SK-N-MC (cell line): ENCODE data around the gene FAXDC2.

Source experiments
- EZH2 ChIP-seq: fragments of 200-600 bp; sonication (generic); IDR thresholded peaks from one replicate; pipeline ENCODE4 v1.6.1; 2017; ENCODE audit warnings: antibody characterized with exemption
- FOXP2 ChIP-seq: optimal IDR thresholded peaks from 2 replicates; pipeline ENCODE3; 2011; ENCODE audit warnings: mild to moderate bottlenecking, moderate library complexity; ENCODE audit not compliant: insufficient read depth; ENCODE audit errors: extremely low read length, control extremely low read depth
- POLR2AphosphoS5 ChIP-seq: IDR thresholded peaks from 2 replicates; pipeline ENCODE4 v1.6.1; 2012; ENCODE audit warnings: mild to moderate bottlenecking, low read depth, low read length, borderline replicate concordance

DNA sequence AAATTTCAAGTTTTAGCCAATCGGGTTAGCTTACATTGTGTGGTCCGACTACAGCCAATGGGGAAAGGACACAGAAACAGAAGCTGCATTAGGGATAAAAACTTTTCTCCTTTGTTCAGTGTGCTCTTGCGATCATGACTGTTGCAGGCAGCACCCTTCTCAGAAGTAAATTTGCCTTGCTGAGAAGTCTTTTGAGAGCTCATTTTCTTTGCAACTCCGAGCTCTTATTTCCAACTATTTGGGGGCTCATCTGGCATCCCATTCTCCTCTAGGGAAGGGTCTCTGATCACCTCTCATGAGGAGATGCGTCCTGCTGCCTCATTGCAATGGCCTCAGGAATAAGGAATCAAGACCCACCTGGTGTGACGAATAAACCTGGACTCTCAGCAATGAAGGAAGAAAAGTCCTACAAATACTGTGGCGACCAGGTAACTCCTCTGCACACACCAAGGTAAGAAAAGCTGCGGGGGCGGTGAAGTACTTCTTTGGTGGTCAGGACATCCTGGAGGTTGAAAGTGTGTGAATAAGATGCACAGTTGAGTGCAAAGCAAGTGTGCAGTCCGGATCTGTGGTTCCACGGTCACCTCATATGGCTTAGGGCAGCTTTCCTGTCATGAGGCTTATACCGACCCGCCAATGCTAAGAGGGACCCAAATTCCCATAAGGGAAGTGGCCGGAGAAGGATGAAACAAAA lies 28.4 kb upstream of the FAXDC2 start:
- TF ChIP-seq POLR2AphosphoS5 (no peak), EZH2 (no peak), FOXP2 (no peak)
